HG03060 (cell line): Measurements from ENCODE around the gene U2SURP.

Experiments
- ATAC-seq: cut with Tn5 transposase; IDR thresholded peaks from one replicate; pipeline ENCODE4 v1.9.1; 2021; ENCODE audit warnings: low read depth, moderate number of reproducible peaks; ENCODE audit not compliant: unreplicated experiment

The U2SURP gene

GRCh38 chr3:143001369-143002082, at the start of gene U2SURP:
Gene U2SURP, plus strand, starts transcription at chr3:143001570. Its CDS starts 59 bp downstream, at chr3:143001629.
- peak; percentile 71 for ATAC-seq

GRCh38 chr3:142951794-142952193, 49.6 kb upstream of the U2SURP start:
- no peak for ATAC-seq

- no peak for ATAC-seq
These were observed 48.8 kb upstream of the U2SURP start for GRCh38 chr3:142952272-142953193.

DNA sequence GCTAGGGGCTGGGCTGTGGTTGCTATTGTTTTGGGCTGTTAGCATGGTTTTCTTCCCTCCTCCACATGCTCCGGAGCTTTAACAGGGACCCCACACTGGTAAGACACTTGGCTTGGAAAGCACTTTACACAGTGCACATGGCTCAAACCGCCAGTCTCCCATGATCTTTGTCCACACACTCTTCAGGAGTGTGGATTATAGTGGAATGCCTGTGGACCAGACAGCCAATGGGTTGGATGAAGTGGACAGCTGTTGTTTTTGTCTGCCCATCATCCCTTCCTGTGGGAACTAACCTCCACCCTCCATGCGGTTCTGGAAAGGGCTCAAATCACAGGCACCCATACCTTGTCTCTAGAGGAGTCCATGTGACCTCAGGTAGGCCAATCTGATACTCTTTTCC, 47.9 kb upstream of the U2SURP start:
- no peak for ATAC-seq

- no peak for ATAC-seq
These were observed 42.7 kb upstream of the U2SURP start for GRCh38 chr3:142958707-142959106.

GRCh38 chr3:142960322-142960850, 41.0 kb upstream of the U2SURP start:
- ATAC-seq = no peak

- ATAC-seq = no peak
These were observed 39.8 kb upstream of the U2SURP start for GRCh38 chr3:142961539-142961938.

DNA sequence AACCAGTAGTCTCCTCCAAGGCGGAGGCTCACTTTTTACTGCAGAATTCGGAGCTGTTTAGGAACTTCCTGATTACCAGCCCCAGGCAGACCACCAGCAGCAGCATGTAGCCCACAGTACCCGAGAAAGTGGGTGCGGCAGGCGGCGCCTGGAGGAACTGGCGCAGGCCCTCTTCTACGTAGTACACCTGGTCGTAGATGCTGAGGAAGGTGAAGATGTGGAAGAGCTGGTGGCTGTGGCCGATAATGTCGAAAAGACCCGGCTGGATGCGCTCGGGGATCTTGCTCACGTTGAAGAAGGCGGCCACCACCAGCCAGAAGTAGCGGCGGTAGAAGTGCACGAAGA, 39.2 kb upstream of the U2SURP start:
- ATAC-seq = no peak

GRCh38 chr3:142962520-142963233, 38.7 kb upstream of the U2SURP start:
- no peak for ATAC-seq

GRCh38 chr3:142963234-142963515, 38.2 kb upstream of the U2SURP start:
- no peak for ATAC-seq

DNA sequence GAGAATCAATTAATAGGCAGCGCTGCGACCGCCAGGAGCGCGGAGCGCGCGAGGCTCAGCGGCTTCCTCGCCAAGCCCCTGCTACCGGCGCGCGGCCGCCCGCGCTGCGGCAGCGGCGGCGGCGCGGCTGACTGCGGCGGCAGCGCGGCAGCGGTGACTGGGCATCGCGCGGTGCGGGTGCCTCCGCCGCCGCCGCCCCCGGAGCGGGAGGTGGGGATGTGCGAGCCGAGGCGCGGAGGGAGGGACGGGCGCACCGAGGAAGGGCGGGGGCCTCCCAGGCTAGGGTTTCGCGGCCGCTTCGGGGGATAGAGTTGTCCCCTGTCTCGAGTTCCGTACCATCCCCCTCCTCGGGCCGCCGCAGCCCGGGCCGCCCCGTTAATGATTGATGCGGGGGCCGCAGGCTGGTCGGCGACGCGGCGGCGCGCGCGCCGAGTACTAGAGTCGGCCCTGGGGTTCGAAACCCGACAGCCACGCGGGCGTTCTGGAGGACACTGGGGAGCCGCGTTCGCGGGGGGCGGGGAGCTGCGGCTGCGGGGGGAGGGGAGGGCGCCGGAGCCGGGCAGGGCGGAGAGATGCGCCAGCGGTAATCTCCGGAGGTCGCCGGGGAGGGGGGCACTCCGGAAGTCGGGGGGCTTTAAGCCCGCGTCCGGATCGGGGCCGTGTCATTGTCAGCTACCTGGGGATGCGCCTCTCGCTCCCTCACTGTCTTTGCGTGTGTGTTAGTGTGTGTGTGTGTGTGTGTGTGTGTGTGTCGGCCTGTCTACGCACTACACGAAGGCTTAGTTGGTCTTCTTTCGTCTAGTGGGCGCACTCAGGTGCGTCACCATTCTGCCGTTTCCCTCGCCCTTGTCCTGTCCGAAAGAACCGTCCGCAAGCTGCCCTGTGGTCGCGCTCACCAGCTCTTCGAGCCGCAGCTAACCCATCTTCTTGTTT, 37.6 kb upstream of the U2SURP start, which contains the start of gene PAQR9:
Gene PAQR9 (minus strand): TSS at position 159 of the 933 bp plus-strand sequence. CDS start 338 bp downstream, outside the sequence.
- ATAC-seq = no peak

DNA sequence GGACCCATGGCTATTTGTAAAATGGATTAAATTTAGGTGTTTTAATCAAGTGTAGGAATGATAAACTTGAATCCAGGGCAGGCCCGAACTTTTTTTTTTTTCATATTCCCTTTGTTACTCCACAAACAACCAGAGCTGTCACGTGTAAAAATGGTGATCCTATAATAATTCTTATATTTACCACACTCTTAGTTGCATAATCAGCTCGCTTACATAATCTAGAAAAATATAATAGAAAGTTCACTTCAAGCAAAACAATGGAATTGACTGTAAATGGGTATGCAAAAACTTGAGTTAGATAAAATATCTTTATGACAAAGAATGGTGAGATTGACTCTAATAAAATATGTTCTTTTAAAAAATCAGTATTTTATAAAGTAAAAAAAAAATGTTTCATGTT, 35.8 kb upstream of the U2SURP start:
- ATAC-seq = no peak

DNA sequence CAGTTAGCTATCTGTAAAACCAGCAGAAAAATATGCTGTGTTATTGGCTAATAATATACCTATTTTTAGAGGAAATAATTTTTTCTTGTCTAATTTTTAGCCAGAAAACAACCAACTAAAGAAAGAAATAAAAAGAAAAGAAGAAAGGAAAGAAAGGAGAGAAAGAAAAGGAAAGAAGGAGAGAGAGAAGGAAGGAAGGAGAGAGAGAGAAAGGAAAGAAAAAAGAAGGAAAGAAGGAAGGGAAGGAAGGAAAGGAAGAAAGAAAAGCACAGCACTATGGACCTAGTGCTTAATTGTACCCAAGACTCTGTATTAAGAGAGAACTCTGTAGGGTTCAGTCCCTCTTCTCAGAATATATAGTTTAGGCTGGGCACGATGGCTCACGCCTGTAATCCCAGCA, 34.6 kb upstream of the U2SURP start:
- ATAC-seq = no peak

- no peak for ATAC-seq
These were observed 32.9 kb upstream of the U2SURP start for GRCh38 chr3:142968319-142969025.

DNA sequence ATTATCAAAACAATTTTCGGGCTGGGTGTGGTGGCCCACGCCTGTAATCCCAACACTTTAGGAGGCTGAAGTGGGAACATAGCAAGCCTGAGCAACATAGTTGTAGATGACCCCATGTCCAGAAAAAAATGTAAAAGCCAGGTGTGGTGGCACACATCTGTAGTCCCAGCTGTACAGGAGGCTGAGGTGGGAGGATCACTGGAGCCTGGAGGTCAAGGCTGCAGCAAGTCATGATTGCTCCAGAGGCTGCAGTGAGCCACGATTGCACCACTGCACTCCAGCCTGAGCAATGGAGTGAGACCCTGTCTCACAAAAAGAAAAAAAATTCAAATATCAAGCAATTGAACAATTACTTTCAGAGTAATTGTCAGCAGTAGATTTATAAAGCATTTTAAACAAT, 29.9 kb upstream of the U2SURP start:
- no peak for ATAC-seq

GRCh38 chr3:142972092-142972753, 29.1 kb upstream of the U2SURP start:
- ATAC-seq = no peak

DNA sequence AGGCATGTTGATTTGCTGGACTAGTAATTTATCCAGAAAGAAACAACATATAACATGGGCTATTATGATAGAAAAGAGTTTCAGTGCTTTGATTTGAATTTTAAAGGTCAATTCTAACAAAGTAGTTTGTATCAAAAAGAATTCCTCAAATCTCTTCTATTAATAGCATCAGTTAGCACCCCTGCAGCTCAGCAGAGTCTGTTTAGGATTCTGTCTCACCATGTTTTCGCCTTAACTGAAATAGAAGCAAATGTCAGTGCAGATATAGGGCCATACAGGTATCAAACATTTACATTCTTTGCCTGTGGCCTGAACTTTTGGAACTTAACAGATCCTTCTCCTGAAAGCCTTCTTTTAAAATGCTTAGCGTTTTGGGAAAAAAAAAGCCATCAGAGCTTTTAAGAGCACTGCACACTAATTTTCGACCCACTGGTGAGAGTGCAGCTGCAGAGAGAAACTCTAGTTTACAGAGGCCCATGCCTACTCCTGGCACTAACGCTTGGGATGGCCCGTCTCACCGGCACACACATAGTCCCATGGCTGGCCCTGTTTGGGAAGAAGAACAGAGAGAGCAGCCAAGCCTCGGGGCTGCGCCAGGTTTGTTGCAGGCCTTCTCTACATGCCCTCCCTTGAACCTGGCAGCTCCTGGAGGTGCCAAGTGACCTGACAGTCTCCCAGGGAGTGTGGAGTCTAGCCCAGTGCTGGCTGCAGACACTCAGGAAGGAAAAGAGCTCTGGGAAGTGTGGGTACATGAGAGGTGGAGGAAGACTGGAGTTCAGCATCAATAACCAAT, 28.0 kb upstream of the U2SURP start:
- ATAC-seq = no peak
